NOMO-1 treated with DMSO at 0.1 percent for 48 hours (cell line): ENCODE measurements around the gene BPIFB4.

Source experiments
- DNase-seq: peaks from one replicate; lab custom pipeline; 2025; ENCODE audit not compliant: unreplicated experiment; lab: John Stamatoyannopoulos, UW

Gene BPIFB4

GRCh38 chr20:33160681-33161080, 81.2 kb downstream of the BPIFB4 start:
- DNase-seq: no peak
